Measurements from ENCODE around the gene MAN1C1.

The MAN1C1 gene

GRCh38 chr1:25683177-25683576 lies 66.6 kb downstream of the MAN1C1 start:
- Histone ChIP-seq H3K27me3 (ENCODE audit: insufficient read depth, low read length) (no peaks in the 10 kb centered on the region), H3K36me3 (ENCODE audit: insufficient read depth, low read depth, low read length) (no peaks in the 10 kb centered on the region), H3K9ac (ENCODE audit: low read depth, low read length) (no peak overlapping the region), H3K9me3 (ENCODE audit: insufficient read depth, low read depth, low read length) (no peaks in the 10 kb centered on the region), H3K4me1 (ENCODE audit: insufficient read depth, low read length) (no peaks in the 10 kb centered on the region), H3K4me3 (ENCODE audit: low read length) (no peak overlapping the region), H3K27ac (ENCODE audit: low read length) (no peak overlapping the region)

- no peak overlapping the region for H3K9ac ChIP-seq (ENCODE audit: low read depth, low read length)
- H3K36me3 ChIP-seq (ENCODE audit: insufficient read depth, low read depth, low read length) = no peaks in the 10 kb centered on the region
- H3K4me3 ChIP-seq (ENCODE audit: low read length) = no peak overlapping the region
- no peaks in the 10 kb centered on the region for H3K27me3 ChIP-seq (ENCODE audit: insufficient read depth, low read length)
- no peaks in the 10 kb centered on the region for H3K4me1 ChIP-seq (ENCODE audit: insufficient read depth, low read length)
- H3K27ac ChIP-seq (ENCODE audit: low read length) = no peak overlapping the region
- no peaks in the 10 kb centered on the region for H3K9me3 ChIP-seq (ENCODE audit: insufficient read depth, low read depth, low read length)
Measured at GRCh38 chr1:25683731-25684130, 67.1 kb downstream of the MAN1C1 start.

- Histone ChIP-seq H3K9ac (ENCODE audit: low read depth, low read length) (no peak overlapping the region), H3K36me3 (ENCODE audit: insufficient read depth, low read depth, low read length) (no peaks in the 10 kb centered on the region), H3K27me3 (ENCODE audit: insufficient read depth, low read length) (no peaks in the 10 kb centered on the region), H3K27ac (ENCODE audit: low read length) (no peak overlapping the region), H3K4me1 (ENCODE audit: insufficient read depth, low read length) (no peaks in the 10 kb centered on the region), H3K9me3 (ENCODE audit: insufficient read depth, low read depth, low read length) (no peaks in the 10 kb centered on the region), H3K4me3 (ENCODE audit: low read length) (no peak overlapping the region)
Measured at GRCh38 chr1:25684216-25684965, 67.8 kb downstream of the MAN1C1 start.

GRCh38 chr1:25685211-25685750 lies 68.7 kb downstream of the MAN1C1 start:
- H3K9me3 ChIP-seq (ENCODE audit: insufficient read depth, low read depth, low read length) = no peaks in the 10 kb centered on the region
- H3K4me1 ChIP-seq (ENCODE audit: insufficient read depth, low read length) = no peaks in the 10 kb centered on the region

GRCh38 chr1:25685938-25686665 lies 69.5 kb downstream of the MAN1C1 start:
- H3K36me3 ChIP-seq (ENCODE audit: insufficient read depth, low read depth, low read length) = no peaks in the 10 kb centered on the region
- H3K27ac ChIP-seq (ENCODE audit: low read length) = no peak overlapping the region
- H3K4me1 ChIP-seq (ENCODE audit: insufficient read depth, low read length) = no peaks in the 10 kb centered on the region
- no peak overlapping the region for H3K4me3 ChIP-seq (ENCODE audit: low read length)
- H3K27me3 ChIP-seq (ENCODE audit: insufficient read depth, low read length) = no peaks in the 10 kb centered on the region
- H3K9ac ChIP-seq (ENCODE audit: low read depth, low read length) = no peak overlapping the region
- H3K9me3 ChIP-seq (ENCODE audit: insufficient read depth, low read depth, low read length) = no peaks in the 10 kb centered on the region

More at GRCh38 chr1:25685211-25685750, 68.7 kb downstream of the MAN1C1 start:
- no peaks in the 10 kb centered on the region for H3K36me3 ChIP-seq (ENCODE audit: insufficient read depth, low read depth, low read length)
- no peak overlapping the region for H3K9ac ChIP-seq (ENCODE audit: low read depth, low read length)
- H3K4me3 ChIP-seq (ENCODE audit: low read length) = no peak overlapping the region
- no peak overlapping the region for H3K27ac ChIP-seq (ENCODE audit: low read length)
- H3K27me3 ChIP-seq (ENCODE audit: insufficient read depth, low read length) = no peaks in the 10 kb centered on the region

GRCh38 chr1:25687221-25688017 lies 70.8 kb downstream of the MAN1C1 start:
- no peak overlapping the region for H3K27ac ChIP-seq (ENCODE audit: low read length)

GRCh38 chr1:25688390-25689119 lies 72.0 kb downstream of the MAN1C1 start:
- H3K27me3 ChIP-seq (ENCODE audit: insufficient read depth, low read length) = no peaks in the 10 kb centered on the region
- no peak overlapping the region for H3K27ac ChIP-seq (ENCODE audit: low read length)
- H3K36me3 ChIP-seq (ENCODE audit: insufficient read depth, low read depth, low read length) = no peaks in the 10 kb centered on the region
- no peaks in the 10 kb centered on the region for H3K4me1 ChIP-seq (ENCODE audit: insufficient read depth, low read length)
- H3K9ac ChIP-seq (ENCODE audit: low read depth, low read length) = no peak overlapping the region
- no peaks in the 10 kb centered on the region for H3K9me3 ChIP-seq (ENCODE audit: insufficient read depth, low read depth, low read length)
- H3K4me3 ChIP-seq (ENCODE audit: low read length) = no peak overlapping the region

More at GRCh38 chr1:25687221-25688017, 70.8 kb downstream of the MAN1C1 start:
- H3K4me3 ChIP-seq (ENCODE audit: low read length) = no peak overlapping the region
- H3K9me3 ChIP-seq (ENCODE audit: insufficient read depth, low read depth, low read length) = no peaks in the 10 kb centered on the region
- no peak overlapping the region for H3K9ac ChIP-seq (ENCODE audit: low read depth, low read length)
- H3K27me3 ChIP-seq (ENCODE audit: insufficient read depth, low read length) = no peaks in the 10 kb centered on the region
- no peaks in the 10 kb centered on the region for H3K4me1 ChIP-seq (ENCODE audit: insufficient read depth, low read length)
- H3K36me3 ChIP-seq (ENCODE audit: insufficient read depth, low read depth, low read length) = no peaks in the 10 kb centered on the region

GRCh38 chr1:25689686-25690381 lies 73.2 kb downstream of the MAN1C1 start:
- no peaks in the 10 kb centered on the region for H3K36me3 ChIP-seq (ENCODE audit: insufficient read depth, low read depth, low read length)
- peaks cover 2% of the 10 kb centered on the region for H3K4me1 ChIP-seq (ENCODE audit: insufficient read depth, low read length)
- H3K9me3 ChIP-seq (ENCODE audit: insufficient read depth, low read depth, low read length) = no peaks in the 10 kb centered on the region
- H3K9ac ChIP-seq (ENCODE audit: low read depth, low read length) = no peak overlapping the region
- no peaks in the 10 kb centered on the region for H3K27me3 ChIP-seq (ENCODE audit: insufficient read depth, low read length)
- H3K4me3 ChIP-seq (ENCODE audit: low read length) = no peak overlapping the region
- no peak overlapping the region for H3K27ac ChIP-seq (ENCODE audit: low read length)

- Histone ChIP-seq H3K27ac (ENCODE audit: low read length) (no peak overlapping the region), H3K4me1 (ENCODE audit: insufficient read depth, low read length) (peaks cover 9% of the 10 kb centered on the region), H3K27me3 (ENCODE audit: insufficient read depth, low read length) (no peaks in the 10 kb centered on the region), H3K4me3 (ENCODE audit: low read length) (no peak overlapping the region), H3K9ac (ENCODE audit: low read depth, low read length) (no peak overlapping the region), H3K9me3 (ENCODE audit: insufficient read depth, low read depth, low read length) (no peaks in the 10 kb centered on the region), H3K36me3 (ENCODE audit: insufficient read depth, low read depth, low read length) (no peaks in the 10 kb centered on the region)
Measured at GRCh38 chr1:25690396-25690956, 73.9 kb downstream of the MAN1C1 start.

GRCh38 chr1:25691211-25691610 lies 74.6 kb downstream of the MAN1C1 start:
- Histone ChIP-seq H3K27me3 (ENCODE audit: insufficient read depth, low read length) (no peaks in the 10 kb centered on the region), H3K9me3 (ENCODE audit: insufficient read depth, low read depth, low read length) (no peaks in the 10 kb centered on the region), H3K27ac (ENCODE audit: low read length) (no peak overlapping the region), H3K4me1 (ENCODE audit: insufficient read depth, low read length) (peaks cover 16% of the 10 kb centered on the region), H3K36me3 (ENCODE audit: insufficient read depth, low read depth, low read length) (no peaks in the 10 kb centered on the region), H3K4me3 (ENCODE audit: low read length) (no peak overlapping the region), H3K9ac (ENCODE audit: low read depth, low read length) (no peak overlapping the region)
